GM12878 (cell line): Measurements from ENCODE around the gene COL5A3. TPM values are rescaled to one million over a fixed set of nuclear protein-coding genes. Genes with fewer than 3 reads are reported as not detected.

ENCODE experiments used
- ATAC-seq: fragments of 200-7000 bp; cut with Tn5 transposase; 3 replicates; pipeline ENCODE4 v1.9.1; 2020; ENCODE audit warnings: mild to moderate bottlenecking, moderate library complexity
- BruUV-seq: library from RNA; stranded (reverse); fragments of 400-500 nt; replicated peaks from 2 replicates; lab custom pipeline; 2021; lab: Mats Ljungman, UMichigan
- CTCF ChIA-PET: fragments of 300-600 bp; sonication (Branson Sonifier 250); formaldehyde crosslinking; extraction: SDS; loops from one replicate; lab custom pipeline; 2021; ENCODE audit warnings: inconsistent platforms; lab: Yijun Ruan, JAX
- POLR2A ChIA-PET: fragments of 350-600 bp; formaldehyde crosslinking; extraction: SDS; loops from one replicate; lab custom pipeline; 2021; ENCODE audit warnings: inconsistent platforms; lab: Charles Lee
- RAD21 ChIA-PET: fragments of 300-600 bp; sonication (Branson Sonifier 250); formaldehyde crosslinking; loops from one replicate; lab custom pipeline; 2023; ENCODE audit warnings: antibody characterized with exemption; ENCODE audit not compliant: unreplicated experiment; lab: Charles Lee
- SMC1A ChIA-PET: fragments of 300-600 bp; sonication (Branson Sonifier 250); formaldehyde crosslinking; loops from one replicate; lab custom pipeline; 2023; ENCODE audit not compliant: unreplicated experiment, uncharacterized antibody; lab: Charles Lee
- DNase-seq: peaks from one replicate; pipeline ENCODE4 v3.0.0-alpha.2; 2011; ENCODE audit warnings: low read depth, low spot score
- FAIRE-seq: peaks from 3 replicates; lab custom pipeline; 2011; peaks lifted over from hg19 to GRCh38; lab: Jason Lieb, UNC
- H2AFZ ChIP-seq: 2 replicates; pipeline ENCODE4 v1.6.0; 2011; ENCODE audit warnings: low read depth, low read length, control low read depth; ENCODE audit not compliant: control insufficient read depth
- H3K27ac ChIP-seq: 2 replicates; pipeline ENCODE4 v1.5.1; 2011; ENCODE audit warnings: control low read depth; ENCODE audit not compliant: control insufficient read depth, insufficient read depth
- H3K27me3 ChIP-seq, 2 experiments: replicated peaks in 1 of 2; 2 replicates each; pipeline versions ENCODE4 v1.6.0 to v1.6.1; 2011; ENCODE audit warnings: low read length in 1 of 2; ENCODE audit not compliant: control insufficient read depth in 2 of 2, insufficient read depth in 2 of 2
- H3K36me3 ChIP-seq, 2 experiments: 2 replicates each; pipeline ENCODE4 v1.5.1; 2011; ENCODE audit warnings: low read length in 1 of 2; ENCODE audit not compliant: control insufficient read depth in 2 of 2, insufficient read depth in 2 of 2
- H3K4me1 ChIP-seq: 2 replicates; pipeline ENCODE4 v1.6.1; 2011; ENCODE audit warnings: mild to moderate bottlenecking, low read length, moderate library complexity, mixed read lengths; ENCODE audit not compliant: control insufficient read depth, insufficient read depth
- H3K4me2 ChIP-seq: 2 replicates; pipeline ENCODE4 v1.6.0; 2011; ENCODE audit warnings: control low read depth; ENCODE audit not compliant: control insufficient read depth, insufficient read depth
- H3K4me3 ChIP-seq: fragments of 200-600 bp; sonication (generic); 2 replicates; pipeline ENCODE4 v1.5.1; 2016
- H3K79me2 ChIP-seq: 2 replicates; pipeline ENCODE4 v1.6.0; 2011; ENCODE audit warnings: low read length; ENCODE audit not compliant: control insufficient read depth, insufficient read depth
- H3K9ac ChIP-seq: 2 replicates; pipeline ENCODE4 v1.8.0; 2011; ENCODE audit warnings: low read length, control low read depth, mixed read lengths; ENCODE audit not compliant: control insufficient read depth, insufficient read depth
- H3K9me3 ChIP-seq: replicated peaks from 3 replicates; pipeline ENCODE4 v1.5.1; 2011; ENCODE audit warnings: mild to moderate bottlenecking, low read length; ENCODE audit not compliant: control insufficient read depth, insufficient read depth
- H4K20me1 ChIP-seq: 2 replicates; pipeline ENCODE4 v1.6.0; 2011; ENCODE audit not compliant: control insufficient read depth, insufficient read depth
- BHLHE40 ChIP-seq, 2 experiments: fragments of 450-650 bp in 1 of 2; IDR thresholded peaks; 2 replicates each; pipeline ENCODE4 v1.6.1; 2011 to 2017; ENCODE audit warnings: low read depth in 2 of 2, borderline replicate concordance in 1 of 2, improper control_type of control experiment in 1 of 2, low read length in 1 of 2, mild to moderate bottlenecking in 1 of 2
- CBX3 ChIP-seq: fragments of 200-600 bp; sonication (generic); IDR thresholded peaks from 2 replicates; pipeline ENCODE4 v1.6.1; 2016; ENCODE audit warnings: low read depth, borderline replicate concordance
- CREB1 ChIP-seq: IDR thresholded peaks from 2 replicates; pipeline ENCODE4 v1.6.1; 2012; ENCODE audit warnings: low read depth, mild to moderate bottlenecking, inconsistent platforms
- EGR1 ChIP-seq, 2 experiments: IDR thresholded peaks; 1 replicate in 1 of 2; 2 replicates in 1 of 2; pipeline ENCODE4 v1.6.1; 2011 to 2012; ENCODE audit warnings: low read depth in 2 of 2, low read length in 2 of 2, borderline replicate concordance in 1 of 2, mild to moderate bottlenecking in 1 of 2, moderate library complexity in 1 of 2
- FOXK2 ChIP-seq: fragments of 450-650 bp; IDR thresholded peaks from 2 replicates; pipeline ENCODE4 v1.6.1; 2017; ENCODE audit warnings: mild to moderate bottlenecking, moderate library complexity
- IKZF1 ChIP-seq: fragments of 450-650 bp; conservative IDR thresholded peaks from 2 replicates; pipeline ENCODE4 v1.6.1; 2017; ENCODE audit warnings: antibody characterized with exemption, mild to moderate bottlenecking
- KLF5 ChIP-seq: fragments of 450-650 bp; IDR thresholded peaks from 2 replicates; pipeline ENCODE4 v1.6.1; 2014; ENCODE audit warnings: mild to moderate bottlenecking; ENCODE audit not compliant: partially characterized antibody
- NFYA ChIP-seq: IDR thresholded peaks from 2 replicates; pipeline ENCODE4 v1.6.1; 2011; ENCODE audit warnings: low read depth, mild to moderate bottlenecking, low read length, improper control_type of control experiment, borderline replicate concordance
- YY1 ChIP-seq: IDR thresholded peaks from 2 replicates; pipeline ENCODE4 v1.6.1; 2011; ENCODE audit warnings: low read depth, mild to moderate bottlenecking, low read length
- ZNF24 ChIP-seq: fragments of 450-650 bp; IDR thresholded peaks from 2 replicates; pipeline ENCODE4 v1.6.1; 2017; ENCODE audit warnings: antibody characterized with exemption, mild to moderate bottlenecking
- WGBS: methylation state at CpG from one replicate; pipeline ENCODE4 v1.1.6; 2016; ENCODE audit warnings: low lambda C conversion rate; ENCODE audit not compliant: insufficient replicate concordance, insufficient coverage; ENCODE audit errors: missing lambda C conversion rate; 5-methylcytosine and 5-hydroxymethylcytosine counted together
- in situ Hi-C: fragments of 300-500 bp; cut with MboI; formaldehyde crosslinking; loops from 9 replicates; pipeline ENCODE4 v1.14.3; 2018; ENCODE audit warnings: mixed read lengths
- intact Hi-C: fragments of 100-400 bp; cut with micrococcal nuclease; formaldehyde crosslinking; loops from one replicate; pipeline ENCODE4 v1.14.2; 2022; ENCODE audit not compliant: unreplicated experiment
- polyA plus RNA-seq, 11 experiments: library from polyadenylated mRNA; depleted of rRNA in 4 of 11; unstranded in 6 of 11; stranded (reverse) in 5 of 11; fragments of >200 nt; fragmentation: Nextera tagmentation in 4 of 11; fragmentation: Illumina TruSeq in 1 of 11; extraction: Ambion mirVana in 4 of 11; extraction: Trizol in 1 of 11; gene quantifications; 1 replicate in 1 of 11; 2 replicates in 10 of 11; pipeline versions ENCODE4 v1.2.1 to v1.2.3, GENCODE V29; 2011 to 2016; ENCODE audit warnings: inconsistent platforms in 2 of 11, missing spikeins in 2 of 11, low read depth in 1 of 11
- total RNA-seq, 4 experiments: library from RNA; depleted of rRNA in 3 of 4; stranded (reverse); fragments of >200 nt in 3 of 4; fragmentation: Illumina TruSeq in 1 of 4; extraction: Trizol in 1 of 4; gene quantifications; 2 replicates each; pipeline versions ENCODE4 v1.2.1 to v1.2.3, GENCODE V29; 2013 to 2021
- TF ChIP-seq, protein P1 (sequence below): IDR thresholded peaks from 2 replicates; pipeline ENCODE4 v1.6.1; 2012; ENCODE audit warnings: low read length, inconsistent platforms
- TF ChIP-seq, protein P2 (sequence below): IDR thresholded peaks from 2 replicates; pipeline ENCODE4 v1.6.1; 2011; ENCODE audit warnings: low read depth, low read length, improper control_type of control experiment, borderline replicate concordance
- TF ChIP-seq, protein P3 (sequence below): IDR thresholded peaks from 2 replicates; pipeline ENCODE4 v1.6.1; 2012; ENCODE audit warnings: low read depth, low read length, improper control_type of control experiment

Gene COL5A3
- total and polyA plus RNA-seq, 10 of the 15 experiments (the other 5 are each of a cell fraction or from before 2014, with no cell fraction given): under 0.01 to 8.3 (median 0.10) TPM; not detected in 2

DNA sequence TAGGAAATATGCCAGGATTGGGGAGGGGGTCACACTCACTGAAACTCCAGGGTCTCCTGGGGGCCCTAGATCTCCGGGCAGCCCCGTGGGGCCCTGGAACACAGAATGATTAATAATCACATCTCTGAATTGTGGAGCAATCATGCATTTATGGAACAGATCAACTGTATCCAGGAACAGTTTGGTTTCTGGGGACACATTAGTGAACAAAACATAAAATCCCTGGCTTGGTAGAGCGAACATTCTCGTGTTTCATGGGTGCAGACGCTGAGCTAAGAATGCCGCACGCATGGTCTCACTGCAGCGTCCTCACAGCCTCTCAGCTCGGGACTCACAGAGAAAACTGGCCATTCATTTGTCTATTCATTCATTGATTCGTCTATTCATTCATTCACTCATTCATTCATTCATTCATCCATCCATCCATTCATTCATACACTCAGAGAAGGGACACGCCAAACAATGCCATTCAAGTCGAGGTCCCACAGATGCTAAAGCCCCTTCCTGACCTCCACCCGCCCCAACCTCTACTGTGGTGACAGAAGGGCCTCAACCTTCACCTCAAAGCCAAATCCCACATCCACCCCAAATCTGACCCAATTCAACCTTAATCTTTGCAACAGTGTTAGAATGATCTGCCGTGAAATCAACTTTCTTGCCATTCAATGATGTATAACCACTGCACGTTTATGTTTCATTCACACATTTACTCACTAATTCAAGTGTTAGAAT, 39.0 kb downstream of the COL5A3 start:
- CTCF ChIA-PET: no interaction called here
- no peak overlapping the region for H3K4me3 ChIP-seq
- ATAC-seq (no peak), DNase-seq (no peak), FAIRE-seq (no peak)
- POLR2A ChIA-PET: no interaction called here
- SMC1A ChIA-PET: no interaction called here
- RAD21 ChIA-PET: no interaction called here
- no peaks in the 10 kb centered on the region for H3K4me1 ChIP-seq
- H3K36me3 ChIP-seq: no peaks in the 10 kb centered on the region
- H3K79me2 ChIP-seq: no peaks in the 10 kb centered on the region
- H3K9me3 ChIP-seq: no peaks in the 10 kb centered on the region
- H2AFZ ChIP-seq: no peak overlapping the region
- H3K27me3 ChIP-seq: no peaks in the 10 kb centered on the region
- no peaks in the 10 kb centered on the region for H4K20me1 ChIP-seq
- no peak overlapping the region for H3K27ac ChIP-seq
- 36% methylated on average over 15 of the region's 15 CpGs for WGBS
- no peak overlapping the region for H3K9ac ChIP-seq
- in situ Hi-C loops (no loop called here), intact Hi-C loops (no loop called here)
- no TSS peak for BruUV-seq
- no peak overlapping the region for H3K4me2 ChIP-seq
- peak; percentile 86 for TF ChIP-seq ZNF24
- no peak for TF ChIP-seq FOXK2

DNA sequence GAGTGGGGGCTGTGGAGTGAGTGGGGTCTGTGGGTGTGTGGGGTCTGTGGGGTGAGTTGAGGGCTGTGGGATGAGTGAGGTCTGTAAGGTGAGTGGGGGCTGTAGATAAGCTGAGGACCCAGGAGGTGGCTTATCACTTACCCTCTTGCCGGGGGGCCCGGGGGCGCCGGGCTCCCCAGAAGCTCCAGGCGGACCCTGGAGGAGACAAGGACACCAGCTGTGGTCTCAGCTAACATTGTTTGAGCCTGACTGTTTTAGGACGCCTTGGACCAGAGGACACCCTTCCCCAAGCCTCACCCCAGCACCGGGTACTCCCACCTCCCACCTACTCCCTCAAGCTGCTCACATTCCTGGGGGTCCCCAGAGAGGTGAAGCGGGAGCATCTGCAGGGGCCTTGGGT, 39.8 kb downstream of the COL5A3 start:
- intact Hi-C loops: no loop called here
- 15% methylated on average over 8 of the region's 8 CpGs for WGBS
- TF ChIP-seq, protein P1, sequence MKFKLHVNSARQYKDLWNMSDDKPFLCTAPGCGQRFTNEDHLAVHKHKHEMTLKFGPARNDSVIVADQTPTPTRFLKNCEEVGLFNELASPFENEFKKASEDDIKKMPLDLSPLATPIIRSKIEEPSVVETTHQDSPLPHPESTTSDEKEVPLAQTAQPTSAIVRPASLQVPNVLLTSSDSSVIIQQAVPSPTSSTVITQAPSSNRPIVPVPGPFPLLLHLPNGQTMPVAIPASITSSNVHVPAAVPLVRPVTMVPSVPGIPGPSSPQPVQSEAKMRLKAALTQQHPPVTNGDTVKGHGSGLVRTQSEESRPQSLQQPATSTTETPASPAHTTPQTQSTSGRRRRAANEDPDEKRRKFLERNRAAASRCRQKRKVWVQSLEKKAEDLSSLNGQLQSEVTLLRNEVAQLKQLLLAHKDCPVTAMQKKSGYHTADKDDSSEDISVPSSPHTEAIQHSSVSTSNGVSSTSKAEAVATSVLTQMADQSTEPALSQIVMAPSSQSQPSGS: no peak
- TF ChIP-seq KLF5 (no peak), EGR1 (IDR thresholded peaks at IDR 0.05; ENCODE audit: borderline replicate concordance in 1 of 2, low read depth in 2 of 2, low read length in 2 of 2) (no peak), YY1 (no peak), NFYA (no peak), BHLHE40 (IDR thresholded peaks at IDR 0.05; ENCODE audit: borderline replicate concordance in 1 of 2, low read depth in 2 of 2, low read length in 1 of 2) (no peak), IKZF1 (no peak), CREB1 (no peak), CBX3 (no peak)
- TF ChIP-seq, protein P2, sequence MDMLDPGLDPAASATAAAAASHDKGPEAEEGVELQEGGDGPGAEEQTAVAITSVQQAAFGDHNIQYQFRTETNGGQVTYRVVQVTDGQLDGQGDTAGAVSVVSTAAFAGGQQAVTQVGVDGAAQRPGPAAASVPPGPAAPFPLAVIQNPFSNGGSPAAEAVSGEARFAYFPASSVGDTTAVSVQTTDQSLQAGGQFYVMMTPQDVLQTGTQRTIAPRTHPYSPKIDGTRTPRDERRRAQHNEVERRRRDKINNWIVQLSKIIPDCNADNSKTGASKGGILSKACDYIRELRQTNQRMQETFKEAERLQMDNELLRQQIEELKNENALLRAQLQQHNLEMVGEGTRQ: no peak
- TF ChIP-seq, protein P3, sequence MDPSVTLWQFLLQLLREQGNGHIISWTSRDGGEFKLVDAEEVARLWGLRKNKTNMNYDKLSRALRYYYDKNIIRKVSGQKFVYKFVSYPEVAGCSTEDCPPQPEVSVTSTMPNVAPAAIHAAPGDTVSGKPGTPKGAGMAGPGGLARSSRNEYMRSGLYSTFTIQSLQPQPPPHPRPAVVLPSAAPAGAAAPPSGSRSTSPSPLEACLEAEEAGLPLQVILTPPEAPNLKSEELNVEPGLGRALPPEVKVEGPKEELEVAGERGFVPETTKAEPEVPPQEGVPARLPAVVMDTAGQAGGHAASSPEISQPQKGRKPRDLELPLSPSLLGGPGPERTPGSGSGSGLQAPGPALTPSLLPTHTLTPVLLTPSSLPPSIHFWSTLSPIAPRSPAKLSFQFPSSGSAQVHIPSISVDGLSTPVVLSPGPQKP: no peak

More for the DNA sequence above, 39.8 kb downstream of the COL5A3 start:
- H3K4me3 ChIP-seq: no peak overlapping the region
- H3K9ac ChIP-seq: no peak overlapping the region
- no peaks in the 10 kb centered on the region for H3K27me3 ChIP-seq
- no TSS peak for BruUV-seq
- SMC1A ChIA-PET: no interaction called here
- RAD21 ChIA-PET: no interaction called here
- DNase-seq (no peak), ATAC-seq (no peak), FAIRE-seq (no peak)
- H2AFZ ChIP-seq: no peak overlapping the region
- H3K4me1 ChIP-seq: no peaks in the 10 kb centered on the region
- no peak overlapping the region for H3K27ac ChIP-seq
- H3K4me2 ChIP-seq: no peak overlapping the region
- no peaks in the 10 kb centered on the region for H4K20me1 ChIP-seq
- POLR2A ChIA-PET: interaction anchor here (0.6 kb wide), 1 partner anchor 293 kb away, joined by 4 read pairs; no protein-coding TSS in a partner anchor
- no peaks in the 10 kb centered on the region for H3K36me3 ChIP-seq
- in situ Hi-C loops: no loop called here
- no peaks in the 10 kb centered on the region for H3K9me3 ChIP-seq
- CTCF ChIA-PET: no interaction called here
- H3K79me2 ChIP-seq: no peaks in the 10 kb centered on the region
